HG02642 (cell line): ENCODE results near the gene DCDC2B.
A peak's percentile ranks its signal among the peaks of the same experiment; 100 is the strongest.

ENCODE experiments used
- ATAC-seq: cut with Tn5 transposase; IDR thresholded peaks from one replicate; pipeline ENCODE4 v1.9.1; 2021; ENCODE audit warnings: mild to moderate bottlenecking; ENCODE audit not compliant: unreplicated experiment, poor library complexity

The DCDC2B gene

DNA sequence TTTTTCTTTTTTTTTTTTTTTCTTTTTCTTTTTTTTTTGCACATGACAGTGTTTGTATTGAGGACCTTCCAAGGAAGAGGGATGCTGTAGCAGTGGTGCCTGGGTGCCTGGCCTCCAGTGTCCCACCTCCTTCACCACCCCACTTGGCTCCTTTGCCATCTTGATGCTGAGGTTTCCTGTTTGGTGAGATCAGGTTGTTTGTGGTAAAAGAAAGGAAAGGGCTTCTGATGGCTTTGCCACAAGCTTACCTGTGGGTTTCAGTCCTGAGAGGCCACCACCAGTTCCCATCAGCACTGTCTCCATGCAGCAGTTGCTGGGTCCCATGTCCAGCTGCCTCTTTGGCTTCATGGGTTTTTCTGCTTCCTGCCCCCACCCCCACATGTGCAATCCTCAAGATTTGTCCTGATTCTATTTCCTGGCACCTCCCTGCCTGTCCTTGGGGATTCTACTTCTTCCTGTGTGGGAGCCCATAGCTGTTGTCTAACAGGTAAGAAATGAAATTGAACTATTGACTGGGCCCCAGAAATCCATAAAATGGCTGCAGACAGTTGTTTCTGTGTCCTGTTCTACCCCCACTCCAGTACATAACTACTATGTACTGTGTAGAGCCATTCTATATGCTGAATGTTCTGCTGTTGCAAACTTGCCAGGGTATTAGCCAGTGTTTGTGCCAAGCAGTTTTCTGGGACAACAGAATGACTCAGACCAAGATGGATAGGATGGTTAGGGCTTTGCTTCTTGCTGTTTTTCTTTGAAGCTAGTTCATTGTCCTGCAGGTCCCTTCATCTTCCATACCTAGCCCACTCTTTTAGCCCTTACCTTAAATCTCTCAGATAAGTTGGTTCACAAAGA is 12.7 kb upstream of the DCDC2B start:
- ATAC-seq: no peak

DNA sequence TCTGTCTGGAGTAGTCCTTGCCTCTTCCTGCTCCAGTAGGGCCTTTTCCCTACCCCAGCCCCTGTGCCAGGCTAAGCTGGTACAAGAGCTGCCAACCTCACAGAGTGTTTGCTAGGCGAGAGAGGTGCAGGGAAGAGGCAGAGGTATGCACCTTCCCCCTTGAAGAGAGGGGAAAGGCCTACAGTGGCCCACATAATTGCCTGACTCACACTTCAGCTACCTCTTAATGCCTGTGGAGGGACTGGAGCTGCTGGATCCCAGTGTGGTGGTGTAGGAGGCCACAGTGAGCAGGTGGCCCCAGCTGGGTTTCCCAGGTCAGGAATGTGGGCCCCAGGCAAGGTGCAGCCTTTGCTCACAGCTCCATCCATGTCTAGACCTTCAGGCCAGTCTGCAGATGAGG is 11.8 kb upstream of the DCDC2B start:
- ATAC-seq: no peak

DNA sequence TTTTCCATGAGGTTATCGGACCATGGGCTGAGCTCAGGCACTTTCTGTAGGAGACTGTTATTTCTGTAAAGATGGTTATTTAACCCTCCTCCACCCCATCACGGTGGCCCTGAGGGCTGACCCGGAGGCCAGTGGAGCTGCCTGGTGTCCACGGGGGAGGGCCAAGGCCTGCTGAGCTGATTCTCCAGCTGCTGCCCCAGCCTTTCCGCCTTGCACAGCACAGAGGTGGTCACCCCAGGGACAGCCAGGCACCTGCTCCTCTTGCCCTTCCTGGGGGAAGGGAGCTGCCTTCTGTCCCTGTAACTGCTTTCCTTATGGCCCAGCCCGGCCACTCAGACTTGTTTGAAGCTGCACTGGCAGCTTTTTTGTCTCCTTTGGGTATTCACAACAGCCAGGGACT is 11.1 kb upstream of the DCDC2B start:
- ATAC-seq: no peak

DNA sequence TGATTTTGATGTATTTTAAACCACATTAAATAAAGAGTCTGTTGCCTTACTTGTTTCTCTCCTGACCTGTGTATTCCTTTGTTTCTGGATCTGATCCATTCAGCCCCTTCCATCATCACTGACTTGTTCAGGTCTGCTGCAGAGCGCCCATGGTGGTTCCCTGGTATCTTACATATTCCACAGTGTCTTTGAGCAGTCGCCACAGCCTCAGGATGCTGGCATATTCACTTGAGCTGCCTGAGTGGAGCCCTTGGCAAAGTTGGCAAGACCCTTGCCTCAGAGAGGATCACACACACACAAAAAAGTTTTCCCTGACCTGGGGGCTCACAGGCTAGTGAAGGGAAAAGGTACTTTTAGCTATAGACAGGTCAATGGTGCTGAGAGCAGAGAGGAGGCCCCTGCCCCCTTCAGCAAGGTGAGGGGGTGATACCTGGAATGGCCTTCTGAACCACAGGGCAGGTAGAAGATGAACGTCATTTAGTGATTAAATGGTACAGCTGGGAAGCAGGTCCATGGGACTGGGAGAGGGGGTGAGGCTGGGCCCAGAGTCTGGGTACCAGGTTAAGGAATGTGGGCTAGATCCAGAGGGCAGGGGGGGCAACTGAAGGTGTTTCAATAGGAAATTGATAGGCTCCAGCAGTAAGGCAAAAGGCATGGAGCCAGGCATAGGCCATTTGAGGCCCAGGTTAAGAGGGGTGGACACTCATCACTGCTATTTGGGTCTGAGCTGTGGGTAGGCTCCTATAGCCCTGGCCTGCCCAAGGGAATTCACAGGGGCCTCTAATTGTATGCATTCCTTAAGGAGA is 10.4 kb upstream of the DCDC2B start:
- no peak for ATAC-seq

DNA sequence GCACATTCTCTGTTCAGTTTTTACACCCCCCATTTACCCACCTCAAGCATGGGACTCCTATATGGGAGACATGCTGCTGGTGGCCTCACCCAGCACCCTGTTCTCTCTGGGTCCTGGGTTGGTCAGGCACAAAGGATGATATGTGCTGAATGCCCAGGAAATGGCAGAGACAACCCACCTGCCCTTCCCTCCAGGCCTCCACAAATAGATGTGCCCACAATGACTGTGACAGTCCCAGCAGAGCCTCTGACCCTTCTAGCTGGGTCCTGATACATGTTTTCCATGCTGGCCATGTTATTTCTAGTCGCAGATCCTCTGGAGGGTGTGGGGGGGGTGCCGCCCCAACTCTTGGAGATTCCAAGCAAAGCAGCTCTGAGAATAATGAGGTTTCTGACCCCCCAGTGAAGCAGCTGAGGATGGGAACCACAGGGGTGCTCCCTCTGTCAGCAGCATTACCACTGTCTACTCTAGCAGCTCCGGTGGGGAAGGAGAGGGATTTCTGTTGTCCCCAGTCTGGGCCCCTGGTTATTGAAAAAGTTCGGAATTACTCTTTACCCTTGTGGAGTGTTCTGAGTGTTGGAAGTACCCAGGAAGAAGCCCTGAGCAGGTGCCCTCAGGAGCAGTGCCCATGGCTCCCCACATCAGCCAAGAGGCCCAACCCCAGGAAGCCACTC is 9.7 kb upstream of the DCDC2B start:
- ATAC-seq: no peak

DNA sequence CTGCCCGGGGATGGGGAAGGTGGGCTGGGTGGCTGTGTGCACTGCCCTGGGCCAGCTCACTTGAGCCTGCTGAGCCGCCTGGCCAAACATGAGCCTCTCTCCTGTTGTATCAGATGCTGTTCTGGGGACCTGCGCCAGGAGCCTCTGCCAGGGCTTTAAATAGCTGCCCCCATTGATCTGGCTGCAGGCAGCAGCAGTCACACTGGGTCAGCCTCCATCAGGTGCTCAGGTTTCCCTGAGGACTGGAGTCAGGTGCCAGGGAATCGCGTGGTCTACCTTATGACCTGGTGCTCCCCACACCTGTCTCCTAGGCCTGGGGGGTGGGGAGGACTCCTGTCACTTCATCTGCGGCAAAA is 9.2 kb upstream of the DCDC2B start:
- ATAC-seq: no peak

DNA sequence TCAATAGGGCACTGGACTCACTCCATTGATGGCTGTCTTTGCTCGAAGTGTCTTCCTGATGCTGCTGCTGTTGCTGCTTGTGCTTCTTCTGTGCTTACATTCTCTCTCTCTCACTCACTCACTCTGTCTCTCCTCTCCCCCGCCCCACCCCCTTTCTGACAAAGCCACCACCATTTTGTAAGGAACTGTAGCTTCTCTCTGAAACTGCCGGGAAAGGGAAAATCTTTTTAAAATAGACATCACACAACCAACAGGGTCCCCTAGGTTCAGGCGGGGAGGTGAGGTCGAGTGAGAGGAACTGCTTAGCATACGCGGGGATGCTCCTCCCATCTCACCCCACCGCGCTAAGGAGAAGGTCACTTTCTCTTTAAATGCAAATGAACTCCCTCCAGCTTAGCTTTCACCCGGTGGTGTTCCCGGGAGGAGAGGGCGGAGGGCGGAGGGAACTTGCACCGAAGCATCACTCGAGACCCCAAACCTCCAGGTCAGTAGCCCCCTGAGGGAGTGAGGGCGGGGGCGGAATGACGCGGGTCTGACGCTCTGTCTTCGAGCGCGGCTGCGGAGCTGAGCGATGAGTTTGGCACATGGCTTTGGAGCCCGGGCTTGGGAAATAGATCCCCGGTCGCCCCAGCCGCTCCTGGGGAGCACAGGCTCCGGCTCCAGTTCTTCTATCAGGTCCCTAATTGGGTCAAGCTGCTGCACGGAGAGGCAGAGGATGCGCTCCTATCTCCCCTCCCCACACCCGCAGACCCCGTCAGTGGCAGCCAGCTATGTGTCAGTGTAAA is 8.5 kb upstream of the DCDC2B start, which contains the start of gene CCDC28B:
TSS of gene CCDC28B (plus strand) at position 370 of the 785 bp plus-strand sequence. CDS start 1,341 bp downstream, outside the sequence.
- peak; percentile 22 for ATAC-seq

DNA sequence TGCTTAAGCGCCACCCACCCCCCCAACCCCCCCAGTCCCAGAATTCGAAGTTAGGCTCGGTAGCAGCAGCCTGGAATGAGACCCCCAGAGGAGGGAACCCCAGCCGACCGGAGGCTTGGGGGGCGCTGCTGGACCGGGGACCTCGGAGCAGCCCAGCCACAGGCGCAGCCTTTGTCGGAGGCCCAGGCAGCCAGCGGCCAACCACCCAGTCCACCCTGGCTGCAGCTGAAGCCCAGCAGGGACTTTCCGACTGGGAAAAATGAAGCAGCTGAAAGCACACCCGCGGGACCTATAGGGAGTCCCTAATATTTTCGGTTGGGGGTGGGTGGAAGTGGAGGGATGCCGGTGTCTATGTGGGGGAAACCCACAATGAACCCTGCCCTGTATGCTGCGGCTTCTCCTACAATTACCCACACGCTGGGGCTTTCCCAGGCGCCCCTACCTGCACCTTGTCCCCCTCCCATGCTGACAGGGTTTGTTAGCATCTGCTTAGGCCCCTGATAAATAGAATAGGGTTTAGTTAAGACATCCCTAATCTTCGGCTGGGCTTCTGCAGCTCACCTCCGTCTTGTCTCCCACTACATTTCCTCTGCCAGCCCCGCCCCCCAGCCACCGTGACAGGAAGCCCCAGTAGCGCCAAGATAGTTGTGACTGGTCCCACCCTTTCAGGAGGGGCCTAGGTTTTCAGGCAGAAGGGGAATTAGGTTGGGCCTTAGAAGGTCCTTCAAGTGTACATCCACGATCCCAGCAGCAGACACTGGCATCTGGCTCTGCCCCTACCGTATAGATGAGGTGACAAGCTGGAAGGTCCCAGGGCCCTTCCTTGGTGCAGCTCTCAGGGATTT is 7.7 kb upstream of the DCDC2B start:
- peak; percentile 34 for ATAC-seq

DNA sequence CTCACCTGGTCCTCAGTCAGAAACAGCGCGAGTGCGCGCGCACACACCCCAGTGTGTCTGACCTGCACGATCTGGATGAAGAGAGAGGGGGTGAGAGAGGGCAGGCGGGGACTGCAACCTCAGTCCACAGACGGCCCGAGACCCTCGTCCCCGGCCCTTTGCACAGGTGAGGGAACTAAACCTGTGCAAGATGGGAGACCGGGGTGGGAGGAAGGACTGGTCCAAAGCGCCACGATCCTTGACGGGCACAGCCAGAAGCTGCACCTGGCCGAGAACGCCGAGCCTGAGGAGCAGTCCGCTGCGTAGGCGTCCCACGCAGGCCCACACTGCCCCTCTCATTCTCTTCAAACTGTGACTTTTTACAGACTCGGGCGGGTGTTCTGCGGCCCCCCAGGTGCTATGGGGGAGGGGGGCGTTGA is 3.9 kb upstream of the DCDC2B start:
- ATAC-seq: no peak

DNA sequence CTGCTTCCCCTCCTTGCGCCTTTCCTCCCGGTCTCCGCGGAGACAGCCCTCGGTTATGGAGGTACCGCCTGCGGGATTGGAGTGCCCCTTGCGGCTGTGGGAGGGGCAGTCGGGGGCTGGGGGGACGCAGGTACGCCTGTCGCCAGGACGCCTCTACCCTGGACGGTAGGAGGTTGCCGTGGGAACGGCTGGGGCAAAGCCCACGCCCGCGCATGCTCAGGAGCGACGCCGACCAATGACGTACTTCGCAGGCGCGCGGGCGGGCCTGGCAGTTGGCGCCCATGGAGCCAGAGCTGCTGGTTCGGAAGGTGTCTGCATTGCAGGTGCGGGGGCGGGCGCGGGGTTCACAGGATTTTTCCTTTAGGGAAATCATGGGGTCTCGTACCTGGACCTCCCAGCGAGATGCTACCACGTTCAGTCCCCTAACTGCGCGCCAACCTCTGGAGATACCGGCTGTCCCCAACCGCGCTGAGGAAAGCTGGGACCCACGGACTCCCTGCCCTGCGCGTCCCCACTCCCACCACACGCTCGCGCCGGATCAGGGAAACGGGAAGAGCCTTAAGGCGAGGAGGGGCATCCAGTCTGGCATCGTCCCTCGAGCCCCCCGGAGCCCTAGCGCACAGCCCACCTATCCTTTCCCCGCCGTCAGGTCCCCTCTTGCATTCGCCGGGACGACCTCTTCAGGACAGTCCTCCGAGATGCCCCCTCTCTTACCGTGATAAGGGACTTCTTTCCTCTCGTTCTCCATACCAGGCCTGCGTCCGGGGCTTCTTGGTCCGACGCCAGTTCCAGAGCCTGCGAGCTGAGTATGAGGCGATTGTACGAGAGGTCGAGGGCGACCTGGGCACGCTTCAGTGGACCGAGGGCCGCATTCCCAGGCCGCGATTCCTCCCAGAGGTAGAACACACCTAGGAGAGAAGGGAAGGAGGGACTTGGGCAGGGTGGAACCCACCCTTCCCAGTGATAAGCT is 3.2 kb upstream of the DCDC2B start, which contains the start of gene IQCC:
TSS of gene IQCC (plus strand) at position 271 of the 970 bp plus-strand sequence. CDS start at position 282, 11 bp downstream.
- peak; percentile 59 for ATAC-seq

DNA sequence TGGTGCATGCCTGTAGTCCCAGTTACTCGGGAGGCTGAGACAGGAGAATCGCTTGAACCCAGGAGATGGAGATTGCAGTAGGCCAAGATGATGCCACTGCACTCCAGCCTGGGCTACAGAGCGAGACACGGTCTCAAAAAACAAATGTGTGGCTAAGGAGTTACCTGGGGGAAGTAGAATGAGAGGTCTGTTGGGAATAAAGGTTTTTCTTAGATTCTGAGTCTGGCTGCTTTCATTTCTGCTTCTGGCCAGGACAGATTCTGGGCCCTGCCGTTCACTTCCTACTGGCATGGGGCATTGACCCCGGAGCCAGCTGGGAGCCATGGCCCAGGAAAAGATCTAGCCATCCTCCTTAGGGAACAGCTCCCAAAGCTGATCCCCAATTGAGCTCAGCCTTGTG is 420 bp upstream of the DCDC2B start:
- ATAC-seq: no peak

DNA sequence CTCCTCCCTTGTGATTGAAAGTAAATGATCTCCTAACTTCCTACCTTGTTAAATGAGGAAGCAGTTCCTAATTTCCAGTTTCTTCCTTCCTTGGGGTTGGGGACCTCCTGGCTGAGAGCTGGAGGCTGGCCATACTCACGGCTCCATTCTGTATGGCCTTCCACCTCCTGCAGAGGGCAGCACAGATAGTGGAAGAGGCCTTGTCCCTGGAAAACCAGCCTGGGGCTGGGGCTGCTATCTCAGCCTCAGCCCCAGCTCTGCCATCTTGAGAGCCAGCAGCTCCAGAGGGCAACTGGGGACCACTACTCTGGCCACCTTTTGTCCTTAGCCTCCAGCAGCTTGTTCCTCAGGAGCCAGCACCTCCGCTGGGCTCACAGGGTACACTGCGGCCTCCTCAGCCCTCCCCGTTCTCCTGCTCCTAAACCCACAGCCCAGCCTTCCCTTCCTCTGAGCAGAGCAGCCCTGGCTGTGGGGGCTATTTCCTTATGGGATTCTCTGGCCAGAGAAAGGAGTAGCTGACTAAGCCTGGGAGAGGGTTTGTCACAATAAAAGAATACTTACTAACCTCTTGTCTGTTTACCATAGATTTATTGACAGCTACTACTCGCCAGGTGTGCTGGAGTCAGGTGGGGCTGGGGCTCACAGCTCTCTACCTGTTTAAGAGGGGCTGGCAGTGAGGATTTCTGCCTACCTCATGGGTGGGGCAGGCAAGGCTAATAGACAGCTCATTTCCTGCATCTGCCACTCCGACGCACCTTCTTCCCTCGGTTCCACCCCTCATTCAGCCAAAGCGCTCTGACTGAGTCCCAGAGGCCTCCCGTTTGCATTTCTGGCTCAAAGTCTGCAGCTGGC is 7.0 kb downstream of the DCDC2B start:
- ATAC-seq: no peak

DNA sequence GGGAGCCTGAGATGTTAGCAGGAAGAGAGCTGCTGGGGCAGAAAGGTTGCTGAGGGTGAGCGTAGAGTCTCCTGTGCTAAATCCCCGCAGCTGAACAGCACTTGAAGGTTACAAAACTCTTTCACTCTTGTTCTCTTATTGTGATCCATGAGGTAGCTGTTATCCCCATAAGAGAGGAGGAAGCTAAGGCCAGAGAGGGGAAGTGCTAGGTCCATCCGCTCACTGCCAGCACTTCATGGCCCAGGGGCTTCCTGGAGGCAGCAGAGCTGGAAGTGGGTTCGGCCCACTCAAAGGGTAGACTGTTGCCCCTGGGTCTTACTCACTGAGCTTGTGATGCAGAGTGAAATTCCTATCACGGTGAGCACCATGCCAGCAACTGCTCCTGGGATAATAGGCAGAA is 7.7 kb downstream of the DCDC2B start:
- ATAC-seq: no peak

DNA sequence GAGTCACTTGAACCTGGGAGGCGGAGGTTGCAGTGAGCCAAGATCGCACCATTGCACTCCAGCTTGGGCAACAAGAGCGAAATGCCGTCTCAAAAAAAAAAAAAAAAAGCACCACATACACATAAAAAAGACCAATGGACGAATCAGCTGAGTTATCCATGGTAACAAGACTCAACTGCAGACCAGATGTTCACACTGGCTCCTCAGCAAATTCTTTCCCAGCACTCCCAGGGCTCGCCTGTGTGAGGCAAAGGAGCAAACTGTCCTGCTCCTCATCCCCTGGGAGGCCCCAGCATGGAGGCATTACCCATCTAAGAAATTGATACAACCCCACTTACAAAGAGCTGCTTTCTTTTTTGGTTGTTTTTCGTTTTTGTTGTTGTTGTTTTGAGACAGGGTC is 10.1 kb downstream of the DCDC2B start:
- no peak for ATAC-seq

DNA sequence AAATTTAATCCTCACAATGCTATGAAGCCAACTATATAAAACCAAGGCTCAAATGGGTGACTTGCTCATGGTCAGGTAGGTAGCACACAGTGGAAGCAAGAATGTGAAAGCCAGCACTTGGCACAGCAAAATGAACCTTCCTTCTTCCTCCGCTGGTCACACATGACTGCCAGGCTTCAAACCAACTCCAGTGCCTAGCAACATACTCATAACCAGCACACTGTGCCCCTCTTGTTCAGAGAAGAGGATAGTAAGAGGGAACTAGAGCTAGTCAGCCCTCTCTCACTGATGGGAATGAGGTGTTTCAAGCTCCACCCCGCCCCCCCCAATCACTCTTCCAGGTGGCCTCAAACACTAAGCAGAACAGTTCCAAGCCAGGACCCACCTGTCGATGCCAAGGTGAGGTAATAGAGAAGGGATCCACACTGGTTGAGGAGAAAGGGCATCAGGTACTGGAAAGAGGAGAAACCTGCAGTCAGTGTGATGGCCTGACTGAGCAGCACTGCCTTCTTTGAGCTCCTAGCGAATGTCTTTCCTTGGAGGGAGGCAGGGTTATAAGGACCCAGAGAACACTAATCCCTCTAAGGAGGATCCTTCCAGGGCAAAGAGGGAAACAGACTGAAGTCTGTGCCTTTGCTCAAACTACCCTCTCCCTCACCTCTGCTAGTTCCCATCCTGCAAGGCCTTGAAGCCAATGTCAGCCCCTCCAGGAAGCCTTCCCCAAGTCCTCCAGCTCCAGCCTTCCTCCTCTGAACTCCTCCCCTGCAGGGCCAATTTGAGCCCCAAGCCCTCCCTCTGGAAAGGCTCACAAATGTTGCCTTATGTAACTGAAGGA is 12.1 kb downstream of the DCDC2B start:
- no peak for ATAC-seq

DNA sequence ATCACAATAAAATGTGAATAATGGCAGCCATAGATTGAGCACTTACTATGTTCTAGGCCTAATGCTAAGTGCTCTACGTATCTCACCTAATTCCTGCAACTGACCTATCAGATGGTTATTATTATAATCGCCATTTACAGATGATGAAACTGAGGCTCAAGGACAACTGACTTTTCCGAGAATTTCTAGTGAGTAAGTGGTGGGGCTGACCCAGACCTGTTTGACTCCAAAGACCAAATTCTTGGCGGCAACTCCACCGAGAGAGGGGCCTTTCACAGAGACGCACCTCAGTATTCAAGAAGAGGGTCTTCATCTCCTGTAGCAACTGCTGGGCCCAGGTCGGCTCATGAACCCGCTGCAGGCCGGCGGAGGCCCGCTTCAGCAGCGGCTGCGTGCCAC is 12.7 kb downstream of the DCDC2B start:
- no peak for ATAC-seq
